Activated CD8-positive, alpha-beta memory T cell treated with anti-CD3 and anti-CD28 coated beads for 1 hour (primary cell): ENCODE results near the gene RABGAP1L.
"Not testable (repeated sequence)": the region's sequence is repeated elsewhere in the genome, so short reads cannot be mapped to it uniquely, and the experiment has no call there.

Experiments
- DNase-seq, 2 donors: peaks; one replicate each; pipeline ENCODE4 v3.0.0-alpha.2; 2020; ENCODE audit warnings: low read depth in 1 of 2; ENCODE audit errors: extremely low read depth in 1 of 2

Gene RABGAP1L

GRCh38 chr1:174238845-174239501 is 79.7 kb downstream of the RABGAP1L start:
- DNase-seq: not testable (repeated sequence)

- DNase-seq: no peak
These were observed 80.2 kb downstream of the RABGAP1L start for GRCh38 chr1:174239541-174239940.

GRCh38 chr1:174242856-174243255 is 83.5 kb downstream of the RABGAP1L start:
- DNase-seq: no peak

DNA sequence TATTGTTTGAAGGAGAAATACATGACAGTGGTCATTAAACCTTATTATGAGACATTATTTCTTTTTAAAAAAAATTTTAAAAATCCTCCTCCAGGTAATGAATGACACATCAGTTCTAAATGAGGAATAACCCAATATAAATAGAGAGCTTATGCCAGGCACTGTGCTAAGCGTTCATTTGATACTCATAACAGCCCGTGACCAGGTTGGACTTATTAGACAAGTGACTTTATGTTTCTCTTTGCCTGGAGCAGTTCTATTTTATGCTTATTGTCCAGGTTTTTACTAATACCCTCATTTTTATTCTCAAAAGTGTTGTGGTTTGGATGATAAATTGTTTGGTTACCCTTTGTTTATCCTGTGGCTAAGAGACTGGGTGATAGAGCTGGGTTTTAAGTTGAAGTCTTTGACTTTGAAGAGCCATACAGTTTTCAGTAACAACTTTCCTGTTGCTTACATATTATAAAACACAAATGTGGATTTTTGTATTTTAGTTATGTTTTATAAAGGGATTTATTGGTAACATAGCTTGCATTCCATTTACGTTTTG is 84.2 kb downstream of the RABGAP1L start:
- DNase-seq: no peak

- no peak for DNase-seq
These were observed 84.7 kb downstream of the RABGAP1L start for GRCh38 chr1:174244017-174244416.

DNA sequence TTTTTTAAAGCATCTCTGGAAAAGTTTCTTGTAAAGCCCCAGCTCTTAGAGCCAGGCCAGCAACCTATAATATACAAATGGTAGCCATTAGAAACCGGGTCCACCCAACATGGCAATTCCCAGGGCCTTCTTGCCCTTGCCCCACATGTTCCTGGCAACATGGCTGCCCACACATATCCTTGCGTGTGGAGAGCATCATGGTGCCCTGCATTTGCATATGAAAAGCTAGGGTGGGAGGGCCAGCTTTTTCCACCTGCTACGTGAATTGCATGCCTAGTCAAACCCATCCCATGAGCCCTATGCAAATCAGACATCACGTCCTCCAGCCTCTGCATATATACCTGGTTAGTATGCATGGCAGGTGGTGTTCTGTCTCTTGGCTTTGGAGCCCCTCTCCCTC is 88.2 kb downstream of the RABGAP1L start:
- DNase-seq: no peak

- no peak for DNase-seq
These were observed 88.7 kb downstream of the RABGAP1L start for GRCh38 chr1:174248041-174248440.

DNA sequence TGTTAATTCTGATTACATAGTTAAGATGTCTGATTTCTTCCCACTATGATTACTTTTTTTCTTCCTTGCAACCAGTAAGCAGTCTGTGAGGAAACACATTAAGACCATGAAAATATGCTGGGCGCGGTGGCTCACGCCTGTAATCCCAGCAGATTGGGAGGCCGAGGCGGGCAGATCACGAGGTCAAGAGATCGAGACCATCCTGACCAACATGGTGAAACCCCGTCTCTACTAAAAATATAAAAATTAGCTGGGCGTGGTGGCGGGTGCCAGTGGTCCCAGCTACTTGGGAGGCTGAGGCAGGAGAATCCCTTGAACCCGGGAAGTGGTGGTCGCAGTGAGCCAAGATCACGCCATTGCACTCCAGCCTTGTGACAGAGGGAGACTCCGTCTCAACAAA is 97.1 kb downstream of the RABGAP1L start:
- not testable (repeated sequence) for DNase-seq

GRCh38 chr1:174258148-174258550 is 98.8 kb downstream of the RABGAP1L start:
- no peak for DNase-seq

- DNase-seq: no peak
These were observed 103.3 kb downstream of the RABGAP1L start for GRCh38 chr1:174262349-174263241.

DNA sequence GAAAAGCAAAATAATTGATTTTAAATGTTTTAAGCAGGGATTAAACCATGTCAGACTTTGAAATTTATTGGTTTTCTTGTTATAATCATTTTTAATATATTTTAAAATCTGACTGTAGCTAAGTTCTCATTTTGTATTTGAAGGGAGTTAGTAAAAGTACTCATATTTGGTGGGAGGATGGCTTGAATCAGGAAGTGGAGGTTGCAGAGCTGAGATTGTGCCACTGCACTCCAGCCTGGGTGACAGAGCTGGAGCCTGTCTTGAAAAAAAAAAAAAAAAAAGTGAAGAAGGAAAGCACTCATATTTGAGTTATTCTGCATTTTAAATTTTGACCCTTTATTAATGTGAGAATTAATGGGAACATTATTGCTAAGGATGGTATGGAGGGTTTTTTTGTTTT is 106.0 kb downstream of the RABGAP1L start:
- no peak for DNase-seq

- DNase-seq: no peak
These were observed 107.2 kb downstream of the RABGAP1L start for GRCh38 chr1:174266476-174266875.

DNA sequence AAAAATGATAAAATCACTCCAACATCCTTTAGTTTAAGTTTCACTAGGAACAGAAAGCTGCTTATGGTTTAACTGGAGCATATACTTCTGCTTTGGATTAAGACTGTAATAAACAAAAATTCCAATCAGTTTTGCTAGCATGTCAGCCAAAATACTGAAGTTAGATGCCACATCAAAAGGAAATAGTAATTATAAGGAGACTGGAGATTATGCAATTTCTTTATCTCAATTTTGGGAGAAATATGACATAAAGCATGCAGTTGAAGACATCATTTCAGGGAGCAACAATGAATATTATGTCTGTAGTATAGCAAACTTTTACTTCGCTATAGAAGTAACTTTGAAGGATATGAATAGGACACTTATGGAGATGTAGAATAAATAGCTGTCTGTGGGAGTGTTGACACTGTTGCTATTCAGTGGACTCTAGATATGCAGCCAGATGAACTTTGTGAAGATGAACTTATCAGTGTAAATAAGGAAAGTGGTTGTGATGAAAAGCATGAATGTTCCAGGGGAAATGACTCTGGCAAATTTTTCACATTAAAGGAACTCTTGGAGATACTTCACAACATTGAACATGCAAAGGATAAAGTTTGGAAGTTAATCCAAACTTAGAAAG is 107.8 kb downstream of the RABGAP1L start:
- DNase-seq: no peak

DNA sequence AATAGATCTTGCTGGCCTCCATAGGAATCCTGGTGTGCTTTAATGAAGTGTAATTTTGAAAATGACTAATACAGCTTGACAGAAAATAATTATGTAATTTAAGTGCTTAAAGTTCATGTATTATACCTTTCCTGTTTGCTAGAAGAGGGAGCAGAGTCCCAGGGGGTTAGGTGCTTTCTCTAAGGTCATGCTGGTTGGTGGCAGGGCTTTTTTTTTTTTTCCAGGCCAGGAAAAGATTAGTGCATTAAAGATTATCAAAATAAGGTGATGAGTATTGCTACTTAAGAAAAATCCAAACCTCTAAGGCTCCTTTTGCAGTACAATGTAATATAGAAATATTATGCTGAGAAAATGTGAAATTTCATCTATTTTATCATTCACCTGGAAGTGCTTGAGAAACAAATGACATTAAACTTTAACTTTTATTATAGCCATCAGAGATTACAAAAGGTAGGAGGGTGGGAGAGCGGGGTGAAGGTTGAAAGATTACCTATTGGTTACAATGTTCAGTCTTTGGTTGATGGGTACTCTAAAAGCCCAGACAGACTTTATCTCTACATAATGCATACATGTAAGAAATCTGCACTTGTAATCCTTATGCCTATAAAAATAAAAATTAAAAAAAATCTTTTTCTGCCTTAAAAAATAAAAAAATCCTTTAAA is 110.8 kb downstream of the RABGAP1L start:
- DNase-seq: no peak

- DNase-seq: no peak
These were observed 113.9 kb downstream of the RABGAP1L start for GRCh38 chr1:174273190-174273589.

- no peak for DNase-seq
These were observed 114.5 kb downstream of the RABGAP1L start for GRCh38 chr1:174273776-174274175.

DNA sequence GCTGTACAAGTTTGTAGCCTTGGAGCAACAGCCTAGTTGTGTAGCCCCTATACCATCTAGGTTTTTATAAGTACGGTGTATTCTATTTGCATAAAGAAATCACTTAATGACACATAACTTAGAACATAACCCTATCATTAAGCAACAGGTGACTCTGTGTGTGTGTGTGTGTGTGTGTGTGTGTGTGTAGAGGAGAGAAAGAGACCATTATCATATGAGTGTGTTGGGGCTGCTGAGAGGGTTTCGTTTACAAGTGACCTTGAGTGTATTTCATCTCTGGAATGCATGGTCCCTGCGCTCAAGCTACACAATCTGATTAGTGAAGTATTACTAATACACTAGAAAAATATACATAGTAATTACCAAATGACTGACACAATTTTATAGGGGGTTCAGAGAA is 115.1 kb downstream of the RABGAP1L start:
- no peak for DNase-seq

DNA sequence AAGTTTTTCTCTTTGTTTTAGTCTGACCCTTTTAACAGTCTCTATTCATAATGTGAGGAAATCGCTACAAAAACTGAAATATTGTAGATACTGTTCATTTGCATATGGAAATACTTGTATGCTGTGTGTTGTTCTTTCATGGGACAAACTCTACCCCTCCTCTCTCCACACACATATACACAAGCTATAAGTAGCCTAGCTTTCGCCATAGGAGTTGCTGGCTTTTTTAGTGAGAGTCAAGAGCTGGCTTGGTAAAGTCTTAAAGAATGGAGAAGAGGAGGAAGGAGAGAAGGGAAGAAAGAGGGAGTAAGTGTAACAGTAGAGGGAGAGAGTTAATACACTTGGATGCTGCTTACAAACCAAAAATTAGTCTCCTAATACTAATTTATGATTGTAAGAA is 115.6 kb downstream of the RABGAP1L start:
- no peak for DNase-seq

- DNase-seq: no peak
These were observed 116.8 kb downstream of the RABGAP1L start for GRCh38 chr1:174276087-174276486.

- DNase-seq: no peak
These were observed 124.7 kb downstream of the RABGAP1L start for GRCh38 chr1:174284052-174284451.

- no peak for DNase-seq
These were observed 126.7 kb downstream of the RABGAP1L start for GRCh38 chr1:174286042-174286441.
